ENCODE data around the gene SKAP1. TPM values are rescaled to one million over a fixed set of nuclear protein-coding genes. Genes with fewer than 3 reads are reported as not detected.

Gene SKAP1
- total RNA-seq, 2 experiments from 2014 or later = 1.2 TPM; not detected in 1

DNA sequence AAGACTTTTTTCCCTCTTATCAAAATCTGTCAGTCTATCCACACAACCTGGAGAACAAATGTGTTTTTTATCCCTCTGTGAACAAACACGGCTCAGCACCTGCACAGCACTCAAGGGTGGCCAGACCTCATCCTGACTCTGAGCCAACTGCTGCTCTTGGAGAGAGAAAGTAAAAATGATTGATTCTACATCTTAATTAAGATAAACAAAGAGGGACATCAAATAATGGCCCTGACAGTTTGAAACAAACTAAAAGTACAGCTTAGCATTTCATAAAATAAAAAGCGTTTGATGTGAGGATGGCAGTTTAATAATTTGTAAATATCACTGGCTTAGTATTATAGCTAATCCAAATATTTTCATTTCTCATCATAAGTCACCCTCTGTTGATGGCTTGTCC lies 216.2 kb downstream of the SKAP1 start:
- H3K36me3 ChIP-seq (ENCODE audit: insufficient read depth, low read length) = no peaks in the 10 kb centered on the region
- H3K9me2 ChIP-seq (ENCODE audit: insufficient read depth, low read length) = no peaks in the 10 kb centered on the region
- POLR2A ChIA-PET = no interaction called here
- CTCF ChIA-PET (ENCODE audit: unreplicated experiment) = no interaction called here
- BruUV-seq (replicated peaks) = no TSS peak
- H3K9me3 ChIP-seq (ENCODE audit: low read length) = no peaks in the 10 kb centered on the region
- H3K79me2 ChIP-seq (ENCODE audit: insufficient read depth, low read depth, low read length) = no peaks in the 10 kb centered on the region
- H3K4me1 ChIP-seq (ENCODE audit: insufficient read depth, low read length, poor library complexity, severe bottlenecking) = no peaks in the 10 kb centered on the region
- H3K4me2 ChIP-seq (ENCODE audit: low read length) = no peak overlapping the region
- intact Hi-C loops (cut with micrococcal nuclease; ENCODE audit: unreplicated experiment) = no loop called here
- H3K27ac ChIP-seq (ENCODE audit: low read depth, low read length, poor library complexity, severe bottlenecking) = no peak overlapping the region
- H4K20me1 ChIP-seq (ENCODE audit: insufficient read depth, low read length) = no peaks in the 10 kb centered on the region
- no peak overlapping the region for H2AFZ ChIP-seq (ENCODE audit: low read length)
- no peak for DNase-seq (ENCODE audit: low spot score)
- TF ChIP-seq, protein P1, sequence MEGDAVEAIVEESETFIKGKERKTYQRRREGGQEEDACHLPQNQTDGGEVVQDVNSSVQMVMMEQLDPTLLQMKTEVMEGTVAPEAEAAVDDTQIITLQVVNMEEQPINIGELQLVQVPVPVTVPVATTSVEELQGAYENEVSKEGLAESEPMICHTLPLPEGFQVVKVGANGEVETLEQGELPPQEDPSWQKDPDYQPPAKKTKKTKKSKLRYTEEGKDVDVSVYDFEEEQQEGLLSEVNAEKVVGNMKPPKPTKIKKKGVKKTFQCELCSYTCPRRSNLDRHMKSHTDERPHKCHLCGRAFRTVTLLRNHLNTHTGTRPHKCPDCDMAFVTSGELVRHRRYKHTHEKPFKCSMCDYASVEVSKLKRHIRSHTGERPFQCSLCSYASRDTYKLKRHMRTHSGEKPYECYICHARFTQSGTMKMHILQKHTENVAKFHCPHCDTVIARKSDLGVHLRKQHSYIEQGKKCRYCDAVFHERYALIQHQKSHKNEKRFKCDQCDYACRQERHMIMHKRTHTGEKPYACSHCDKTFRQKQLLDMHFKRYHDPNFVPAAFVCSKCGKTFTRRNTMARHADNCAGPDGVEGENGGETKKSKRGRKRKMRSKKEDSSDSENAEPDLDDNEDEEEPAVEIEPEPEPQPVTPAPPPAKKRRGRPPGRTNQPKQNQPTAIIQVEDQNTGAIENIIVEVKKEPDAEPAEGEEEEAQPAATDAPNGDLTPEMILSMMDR (conservative IDR thresholded peaks at IDR 0.05; ENCODE audit: low read length) = no peak
- no peak for TF ChIP-seq EZH2phosphoT487 (IDR thresholded peaks at IDR 0.05; ENCODE audit: borderline replicate concordance, low read depth, low read length)
- no peak overlapping the region for H3K4me3 ChIP-seq (ENCODE audit: low read depth, low read length, poor library complexity, severe bottlenecking)

DNA sequence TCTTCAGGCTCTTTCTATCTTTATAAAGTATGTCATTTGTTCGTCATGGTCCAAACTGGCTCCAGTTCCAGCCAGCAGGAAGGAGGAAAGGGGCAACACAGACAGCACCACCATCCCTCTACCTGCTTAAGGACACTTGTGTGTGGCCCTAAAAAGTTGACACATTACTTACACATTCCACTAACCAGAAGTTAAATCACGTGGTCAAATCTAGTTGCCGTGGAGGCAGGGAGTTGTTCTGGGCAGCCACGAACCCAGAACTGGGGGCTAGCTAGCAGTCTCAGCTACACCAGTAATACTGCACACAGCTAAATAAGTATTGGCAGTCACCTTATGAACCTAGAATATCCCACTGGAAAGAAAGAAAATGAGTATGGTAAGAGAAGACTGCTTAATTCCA lies 218.2 kb downstream of the SKAP1 start:
- H3K36me3 ChIP-seq (ENCODE audit: insufficient read depth, low read length) = no peaks in the 10 kb centered on the region

DNA sequence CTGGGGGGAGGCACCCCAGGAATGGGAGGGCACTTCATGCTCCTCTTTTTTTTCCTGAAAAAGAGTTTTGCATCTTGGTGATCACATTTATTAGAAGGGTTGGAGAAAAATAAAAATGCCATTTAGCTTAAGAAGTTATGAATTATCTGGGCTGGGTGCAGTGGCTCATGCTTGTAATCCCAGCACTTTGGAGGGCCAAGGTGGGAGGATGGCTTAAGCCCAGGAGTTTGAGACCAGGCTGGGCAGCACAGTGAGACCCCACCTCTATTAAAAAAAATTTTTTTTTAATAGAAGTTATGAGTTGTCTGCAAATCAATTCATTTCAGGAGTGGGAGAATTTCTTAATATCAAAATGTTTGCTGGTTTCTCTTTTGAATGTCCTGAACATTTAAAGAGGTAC lies 219.0 kb downstream of the SKAP1 start:
- no peaks in the 10 kb centered on the region for H3K36me3 ChIP-seq (ENCODE audit: insufficient read depth, low read length)
- DNase-seq (ENCODE audit: low spot score) = no peak
- H4K20me1 ChIP-seq (ENCODE audit: insufficient read depth, low read length) = no peaks in the 10 kb centered on the region
- H3K9me2 ChIP-seq (ENCODE audit: insufficient read depth, low read length) = no peaks in the 10 kb centered on the region
- H3K79me2 ChIP-seq (ENCODE audit: insufficient read depth, low read depth, low read length) = no peaks in the 10 kb centered on the region
- intact Hi-C loops (cut with micrococcal nuclease; ENCODE audit: unreplicated experiment) = no loop called here
- H2AFZ ChIP-seq (ENCODE audit: low read length) = no peak overlapping the region
- H3K4me1 ChIP-seq (ENCODE audit: insufficient read depth, low read length, poor library complexity, severe bottlenecking) = no peaks in the 10 kb centered on the region
- H3K4me3 ChIP-seq (ENCODE audit: low read depth, low read length, poor library complexity, severe bottlenecking) = no peak overlapping the region
- TF ChIP-seq EZH2phosphoT487 (IDR thresholded peaks at IDR 0.05; ENCODE audit: borderline replicate concordance, low read depth, low read length) = no peak
- TF ChIP-seq, protein P1 (conservative IDR thresholded peaks at IDR 0.05; ENCODE audit: low read length) = no peak
- ChIA-PET CTCF (ENCODE audit: unreplicated experiment) (no interaction called here), POLR2A (no interaction called here)
- no peaks in the 10 kb centered on the region for H3K9me3 ChIP-seq (ENCODE audit: low read length)
- H3K4me2 ChIP-seq (ENCODE audit: low read length) = no peak overlapping the region
- no TSS peak for BruUV-seq (replicated peaks)
- no peak overlapping the region for H3K27ac ChIP-seq (ENCODE audit: low read depth, low read length, poor library complexity, severe bottlenecking)

More for the DNA sequence above, 218.2 kb downstream of the SKAP1 start:
- Histone ChIP-seq H3K4me1 (ENCODE audit: insufficient read depth, low read length, poor library complexity, severe bottlenecking) (no peaks in the 10 kb centered on the region), H4K20me1 (ENCODE audit: insufficient read depth, low read length) (no peaks in the 10 kb centered on the region), H3K9me3 (ENCODE audit: low read length) (no peaks in the 10 kb centered on the region), H3K27ac (ENCODE audit: low read depth, low read length, poor library complexity, severe bottlenecking) (no peak overlapping the region), H3K4me2 (ENCODE audit: low read length) (no peak overlapping the region), H3K79me2 (ENCODE audit: insufficient read depth, low read depth, low read length) (no peaks in the 10 kb centered on the region), H3K4me3 (ENCODE audit: low read depth, low read length, poor library complexity, severe bottlenecking) (no peak overlapping the region), H3K9me2 (ENCODE audit: insufficient read depth, low read length) (no peaks in the 10 kb centered on the region), H2AFZ (ENCODE audit: low read length) (no peak overlapping the region)
- no peak for DNase-seq (ENCODE audit: low spot score)
- CTCF ChIA-PET (ENCODE audit: unreplicated experiment) = no interaction called here
- POLR2A ChIA-PET = no interaction called here
- intact Hi-C loops (cut with micrococcal nuclease; ENCODE audit: unreplicated experiment) = no loop called here
- no TSS peak for BruUV-seq (replicated peaks)
- no peak for TF ChIP-seq EZH2phosphoT487 (IDR thresholded peaks at IDR 0.05; ENCODE audit: borderline replicate concordance, low read depth, low read length)
- TF ChIP-seq, protein P1 (conservative IDR thresholded peaks at IDR 0.05; ENCODE audit: low read length) = no peak

Data from OCI-LY7 (cell line).